Mesenchymal stem cell (in vitro differentiated cells and primary cell): Measurements from ENCODE around the gene TP73.

Experiments
- DNase-seq: peaks from one replicate; pipeline ENCODE4 v3.0.0-alpha.2; 2013
- H2AFZ ChIP-seq: one replicate; pipeline ENCODE4 v1.6.1; 2013; ENCODE audit warnings: low read depth, mild to moderate bottlenecking, control low read depth, inconsistent platforms, low read length, moderate library complexity
- H2AK5ac ChIP-seq: 2 replicates; pipeline ENCODE4 v1.6.1; 2013; ENCODE audit warnings: low read length, moderate library complexity, mild to moderate bottlenecking, inconsistent platforms; ENCODE audit not compliant: severe bottlenecking
- H2BK120ac ChIP-seq: one replicate; pipeline ENCODE4 v1.6.1; 2013; ENCODE audit warnings: low read depth, mild to moderate bottlenecking, inconsistent platforms, low read length, moderate library complexity
- H2BK12ac ChIP-seq, 2 experiments: one replicate each; pipeline ENCODE4 v1.6.1; 2013; ENCODE audit warnings: inconsistent platforms in 2 of 2, low read length in 2 of 2, mild to moderate bottlenecking in 2 of 2, moderate library complexity in 2 of 2, control low read depth in 1 of 2
- H2BK15ac ChIP-seq: one replicate; pipeline ENCODE4 v1.6.1; 2013; ENCODE audit warnings: mild to moderate bottlenecking, low read depth, inconsistent platforms; ENCODE audit not compliant: poor library complexity, severe bottlenecking
- H2BK5ac ChIP-seq: 2 replicates; pipeline ENCODE4 v1.6.1; 2013; ENCODE audit warnings: low read depth, mild to moderate bottlenecking, low read length, control low read depth, inconsistent platforms; ENCODE audit not compliant: poor library complexity, severe bottlenecking
- H3K14ac ChIP-seq, 2 experiments: one replicate each; pipeline ENCODE4 v1.6.1; 2013; ENCODE audit warnings: inconsistent platforms in 2 of 2, low read length in 2 of 2, control low read depth in 1 of 2, mild to moderate bottlenecking in 1 of 2, moderate library complexity in 1 of 2
- H3K18ac ChIP-seq, 2 experiments: one replicate each; pipeline ENCODE4 v1.6.1; 2013; ENCODE audit warnings: inconsistent platforms in 2 of 2, low read length in 2 of 2, control low read depth in 1 of 2, low read depth in 1 of 2, mild to moderate bottlenecking in 1 of 2
- H3K23ac ChIP-seq, 2 experiments: one replicate each; pipeline ENCODE4 v1.6.1; 2013; ENCODE audit warnings: inconsistent platforms in 2 of 2, low read length in 2 of 2, mild to moderate bottlenecking in 2 of 2, moderate library complexity in 2 of 2, control low read depth in 1 of 2
- H3K27ac ChIP-seq: 2 replicates; pipeline ENCODE4 v1.5.1; 2013; ENCODE audit warnings: mild to moderate bottlenecking, moderate library complexity, low read length, control low read depth, inconsistent platforms; ENCODE audit not compliant: poor library complexity, severe bottlenecking
- H3K27me3 ChIP-seq, 2 experiments: 2 replicates each; pipeline versions ENCODE4 v1.6.1 to v1.7.0; 2013; ENCODE audit warnings: low read length in 2 of 2, mild to moderate bottlenecking in 2 of 2, moderate library complexity in 2 of 2, control low read depth in 1 of 2, inconsistent platforms in 1 of 2; ENCODE audit not compliant: control insufficient read depth in 1 of 2, insufficient read depth in 1 of 2
- H3K36me3 ChIP-seq, 2 experiments: 2 replicates each; pipeline versions ENCODE4 v1.6.1 to v1.7.0; 2013; ENCODE audit warnings: low read length in 2 of 2, control low read depth in 1 of 2, inconsistent platforms in 1 of 2, low read depth in 1 of 2, mild to moderate bottlenecking in 1 of 2; ENCODE audit not compliant: insufficient read depth in 2 of 2, control insufficient read depth in 1 of 2
- H3K4ac ChIP-seq, 2 experiments: one replicate each; pipeline ENCODE4 v1.6.1; 2013; ENCODE audit warnings: inconsistent platforms in 2 of 2, low read length in 2 of 2, mild to moderate bottlenecking in 2 of 2, moderate library complexity in 2 of 2, control low read depth in 1 of 2, low read depth in 1 of 2
- H3K4me1 ChIP-seq: 2 replicates; pipeline ENCODE4 v1.6.1; 2013; ENCODE audit warnings: low read depth, low read length, control low read depth; ENCODE audit not compliant: control insufficient read depth, insufficient read depth
- H3K4me2 ChIP-seq: 2 replicates; pipeline ENCODE4 v1.6.1; 2013; ENCODE audit warnings: low read length, mild to moderate bottlenecking, inconsistent platforms; ENCODE audit not compliant: poor library complexity, severe bottlenecking
- H3K4me3 ChIP-seq, 2 experiments: 2 replicates each; pipeline versions ENCODE4 v1.5.1 to v1.7.0; 2013; ENCODE audit warnings: low read length in 2 of 2, mild to moderate bottlenecking in 2 of 2, control low read depth in 1 of 2, low read depth in 1 of 2; ENCODE audit not compliant: insufficient read depth in 1 of 2
- H3K79me1 ChIP-seq: replicated peaks from 2 replicates; pipeline ENCODE4 v1.6.1; 2013; ENCODE audit warnings: mild to moderate bottlenecking, control low read depth, low read length, inconsistent platforms; ENCODE audit not compliant: poor library complexity, severe bottlenecking
- H3K9ac ChIP-seq: 2 replicates; pipeline ENCODE4 v1.7.0; 2013; ENCODE audit warnings: mild to moderate bottlenecking, low read length, moderate library complexity
- H3K9me3 ChIP-seq: 2 replicates; pipeline ENCODE4 v1.7.0; 2013; ENCODE audit warnings: mild to moderate bottlenecking, low read length; ENCODE audit not compliant: control insufficient read depth
- H4K8ac ChIP-seq: one replicate; pipeline ENCODE4 v1.6.1; 2013; ENCODE audit warnings: inconsistent platforms, mild to moderate bottlenecking, low read length, moderate library complexity
- H4K91ac ChIP-seq: one replicate; pipeline ENCODE4 v1.6.1; 2013; ENCODE audit warnings: mild to moderate bottlenecking, low read length, inconsistent platforms
- WGBS: methylation state at CpG from one replicate; pipeline ENCODE4 v1.1.7; 2013; ENCODE audit warnings: mixed read lengths; 5-methylcytosine and 5-hydroxymethylcytosine counted together

Gene TP73

DNA sequence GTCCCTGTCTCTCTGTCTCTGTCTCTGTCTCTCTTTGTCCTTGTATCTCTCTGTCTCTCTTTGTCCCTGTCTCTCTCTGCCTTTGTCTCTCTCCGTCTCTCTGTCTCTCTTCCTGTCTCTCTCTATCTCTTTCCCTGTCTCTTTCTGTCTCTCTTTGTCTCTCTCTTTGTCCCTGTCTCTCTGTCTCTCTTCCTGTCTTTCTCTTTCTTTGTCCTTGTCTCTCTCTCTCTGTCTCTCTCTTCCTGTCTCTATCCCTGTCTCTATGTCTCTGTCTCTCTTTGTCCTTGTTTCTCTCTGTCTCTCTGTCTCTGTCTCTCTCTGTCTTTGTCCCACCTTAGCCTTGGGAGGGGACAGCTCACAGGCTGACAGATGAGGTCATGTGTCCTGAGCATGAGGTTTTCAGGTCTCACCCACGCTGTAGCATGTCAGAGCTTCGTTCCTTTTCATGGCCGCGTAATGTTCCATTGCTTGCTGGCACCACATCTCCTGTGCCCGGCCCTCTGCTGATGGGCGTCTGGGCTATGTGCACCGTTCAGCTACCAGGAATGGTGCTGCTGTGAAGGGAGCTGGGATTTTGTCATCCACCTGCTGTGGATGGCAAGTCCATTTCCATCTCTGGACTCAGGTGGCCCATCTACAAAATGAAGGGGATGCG lies 27.6 kb downstream of the TP73 start:
- Histone ChIP-seq H3K4me1 (peaks cover 13% of the 10 kb centered on the region), H3K18ac (no peak overlapping the region), H3K27ac (no peak overlapping the region), H2AFZ (no peak overlapping the region), H3K4ac (no peak overlapping the region), H3K9ac (no peak overlapping the region), H2BK15ac (no peak overlapping the region), H3K79me1 (no peaks in the 10 kb centered on the region), H3K9me3 (no peaks in the 10 kb centered on the region), H3K14ac (no peak overlapping the region), H4K8ac (no peak overlapping the region), H3K4me3 (no peak overlapping the region), H2BK5ac (no peak overlapping the region), H3K36me3 (no peaks in the 10 kb centered on the region), H2AK5ac (no peak overlapping the region), H3K27me3 (peaks cover 39 to 66% of the 10 kb centered on the region in 2 experiments), H3K4me2 (no peak overlapping the region), H3K23ac (no peak overlapping the region), H2BK120ac (no peak overlapping the region), H4K91ac (no peak overlapping the region), H2BK12ac (no peak overlapping the region)
- 91% methylated on average over 9 of the region's 9 CpGs for WGBS
- no peak for DNase-seq

DNA sequence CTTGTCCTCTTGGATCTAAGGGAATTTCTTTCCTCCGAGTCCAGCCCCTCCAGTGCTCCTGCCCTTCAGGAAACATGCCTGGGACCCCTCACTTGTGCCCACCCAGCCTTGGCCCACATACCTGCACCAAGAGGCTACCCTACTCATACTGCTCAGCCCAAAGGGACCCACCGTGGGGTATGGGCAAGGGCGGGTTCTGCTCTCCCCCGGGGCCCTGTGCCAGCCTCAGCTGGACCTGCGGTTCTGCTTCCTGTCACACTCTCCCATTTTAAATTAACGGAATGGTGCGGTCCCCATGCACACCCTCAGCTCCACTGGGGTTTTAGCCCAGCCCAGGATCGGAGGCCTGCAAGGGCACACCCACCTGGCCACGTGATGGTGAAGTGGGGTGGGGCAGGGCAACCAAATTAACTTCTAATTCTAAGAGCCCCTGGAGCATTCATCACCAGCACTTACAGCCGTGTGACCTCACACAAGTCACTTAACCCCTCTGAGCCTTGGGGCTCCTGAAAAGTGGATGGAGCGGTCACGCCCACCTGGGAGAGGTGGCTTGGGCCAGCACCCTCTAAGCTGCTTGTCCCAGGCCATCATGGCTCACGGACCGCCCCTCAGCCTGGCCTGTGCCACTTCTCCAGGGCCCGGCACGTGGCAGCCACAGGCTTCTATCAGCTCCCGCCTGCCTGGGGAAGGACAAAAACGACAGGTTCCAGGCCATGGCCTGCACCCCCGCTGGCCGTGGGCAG lies 28.3 kb downstream of the TP73 start:
- H3K9me3 ChIP-seq = no peaks in the 10 kb centered on the region
- H2AK5ac ChIP-seq = no peak overlapping the region
- no peaks in the 10 kb centered on the region for H3K79me1 ChIP-seq
- no peak overlapping the region for H3K9ac ChIP-seq
- 81% methylated on average over 19 of the region's 20 CpGs for whole genome bisulfite sequencing
- no peak overlapping the region for H3K4me3 ChIP-seq
- H3K18ac ChIP-seq = no peak overlapping the region
- H3K23ac ChIP-seq = no peak overlapping the region
- H3K4me1 ChIP-seq = peaks cover 13% of the 10 kb centered on the region
- H3K14ac ChIP-seq = no peak overlapping the region
- H2BK15ac ChIP-seq = no peak overlapping the region
- no peaks in the 10 kb centered on the region for H3K36me3 ChIP-seq
- H3K27me3 ChIP-seq = peaks cover 42 to 71% of the 10 kb centered on the region in 2 experiments
- no peak overlapping the region for H4K8ac ChIP-seq
- H3K4me2 ChIP-seq = no peak overlapping the region
- H3K4ac ChIP-seq = no peak overlapping the region
- H2AFZ ChIP-seq = no peak overlapping the region
- no peak overlapping the region for H4K91ac ChIP-seq
- no peak for DNase-seq
- no peak overlapping the region for H2BK120ac ChIP-seq
- H3K27ac ChIP-seq = no peak overlapping the region
- no peak overlapping the region for H2BK12ac ChIP-seq
- H2BK5ac ChIP-seq = no peak overlapping the region

DNA sequence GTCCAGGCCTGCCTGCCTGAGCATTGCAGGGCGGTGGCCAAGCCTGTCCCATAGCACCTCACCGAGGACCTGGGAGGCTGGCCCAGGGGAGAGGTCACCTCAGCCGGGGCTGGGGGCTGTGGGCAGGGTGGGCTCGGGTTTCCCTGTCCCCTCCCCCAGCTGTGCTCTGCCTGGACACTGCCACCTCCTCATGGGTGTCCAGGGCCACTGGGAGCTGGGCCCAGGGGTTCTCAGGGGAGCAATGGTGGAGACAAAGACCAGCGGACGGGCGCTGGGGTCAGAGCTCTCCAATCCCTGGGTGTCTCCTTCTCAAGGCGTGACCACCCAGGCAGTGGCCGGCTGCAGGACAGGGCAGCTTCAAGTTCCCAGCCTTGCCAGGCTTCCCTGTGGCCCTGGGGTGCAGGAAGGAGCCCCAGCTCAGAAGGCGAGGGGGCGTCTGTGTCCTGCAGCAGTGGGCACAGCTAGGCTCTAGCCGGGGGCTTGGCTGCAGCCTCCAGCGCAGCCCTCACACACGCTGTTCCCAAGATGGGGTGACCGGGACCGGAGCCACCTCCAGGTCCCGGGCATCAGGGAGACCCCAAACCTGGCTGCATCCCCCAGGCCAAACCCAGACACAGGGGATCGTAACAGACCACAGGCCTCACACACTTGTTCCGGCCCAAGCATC lies 29.0 kb downstream of the TP73 start:
- H3K4me3 ChIP-seq = no peak overlapping the region
- H3K9ac ChIP-seq = no peak overlapping the region
- H4K91ac ChIP-seq = no peak overlapping the region
- no peak overlapping the region for H3K27ac ChIP-seq
- no peak overlapping the region for H3K14ac ChIP-seq
- peaks cover 41 to 73% of the 10 kb centered on the region in 2 experiments for H3K27me3 ChIP-seq
- no peaks in the 10 kb centered on the region for H3K79me1 ChIP-seq
- H2AFZ ChIP-seq = no peak overlapping the region
- no peak overlapping the region for H3K4ac ChIP-seq
- H3K36me3 ChIP-seq = no peaks in the 10 kb centered on the region
- H3K4me1 ChIP-seq = peaks cover 13% of the 10 kb centered on the region
- no peak overlapping the region for H4K8ac ChIP-seq
- no peak overlapping the region for H2BK12ac ChIP-seq
- H2BK5ac ChIP-seq = no peak overlapping the region
- 92% methylated on average over 19 of the region's 19 CpGs for WGBS
- H2BK120ac ChIP-seq = no peak overlapping the region
- no peak overlapping the region for H3K23ac ChIP-seq
- no peak overlapping the region for H2AK5ac ChIP-seq
- H2BK15ac ChIP-seq = no peak overlapping the region
- H3K4me2 ChIP-seq = no peak overlapping the region
- no peaks in the 10 kb centered on the region for H3K9me3 ChIP-seq
- no peak for DNase-seq
- no peak overlapping the region for H3K18ac ChIP-seq
